K562 (cell line): ENCODE results near the gene SCARB2. TPM values are rescaled to one million over a fixed set of nuclear protein-coding genes. Genes with fewer than 3 reads are reported as not detected.
A peak's percentile ranks its signal among the peaks of the same experiment; 100 is the strongest.

Source experiments
- ATAC-seq: fragments of 200-7000 bp; cut with Tn5 transposase; 3 replicates; pipeline ENCODE4 v1.9.1; 2020; ENCODE audit warnings: moderate library complexity
- BruUV-seq: library from RNA; stranded (reverse); fragments of 400-500 nt; replicated peaks from 2 replicates; lab custom pipeline; 2021; lab: Mats Ljungman, UMichigan
- CTCF ChIA-PET: fragments of 300-600 bp; formaldehyde crosslinking; extraction: SDS; loops from one replicate; lab custom pipeline; 2021; ENCODE audit warnings: low intra/inter-chr PET ratio; lab: Yijun Ruan, JAX
- POLR2A ChIA-PET: fragments of 300-600, 350-650 bp; sonication (Branson Sonifier 250); formaldehyde crosslinking; extraction: SDS; loops from one replicate; lab custom pipeline; 2021; ENCODE audit warnings: antibody characterized with exemption, inconsistent platforms; lab: Yijun Ruan, JAX
- DNase-seq, 4 experiments: peaks; one replicate each; pipeline versions ENCODE4 v3.0.0 to v3.0.0-alpha.2; 2011 to 2018; ENCODE audit warnings: low spot score in 3 of 4, mixed read lengths in 3 of 4; ENCODE audit errors: extremely low read depth in 1 of 4
- FAIRE-seq: peaks from 2 replicates; lab custom pipeline; 2011; peaks lifted over from hg19 to GRCh38; lab: Jason Lieb, UNC
- H2AFZ ChIP-seq: 2 replicates; pipeline ENCODE4 v1.6.0; 2011; ENCODE audit warnings: low read depth, low read length, control low read depth, inconsistent platforms
- H3K27ac ChIP-seq: fragments of 200-600 bp; 3 replicates; pipeline ENCODE4 v1.8.0; 2011; ENCODE audit warnings: low read depth, mild to moderate bottlenecking, control low read depth, inconsistent platforms, low read length, moderate library complexity, mixed read lengths; ENCODE audit errors: extremely low read depth
- H3K27me3 ChIP-seq, 2 experiments: fragments of 300-600 bp in 1 of 2; 2 replicates in 1 of 2; 3 replicates in 1 of 2; pipeline versions ENCODE4 v1.6.0 to v1.8.0; 2011; ENCODE audit warnings: inconsistent platforms in 2 of 2, low read length in 2 of 2, mild to moderate bottlenecking in 1 of 2, mixed read lengths in 1 of 2, moderate library complexity in 1 of 2; ENCODE audit not compliant: control insufficient read depth in 2 of 2, insufficient read depth in 2 of 2
- H3K36me3 ChIP-seq: fragments of 300-600 bp; 3 replicates; pipeline ENCODE4 v1.8.0; 2011; ENCODE audit warnings: mild to moderate bottlenecking, low read length, inconsistent platforms; ENCODE audit not compliant: control insufficient read depth, insufficient read depth
- H3K4me1 ChIP-seq, 2 experiments: fragments of 200-600 bp in 1 of 2; replicated peaks in 1 of 2; 2 replicates in 1 of 2; 3 replicates in 1 of 2; pipeline versions ENCODE4 v1.5.1 to v1.8.0; 2011; ENCODE audit warnings: inconsistent platforms in 2 of 2, low read length in 2 of 2, mild to moderate bottlenecking in 1 of 2, mixed read lengths in 1 of 2, moderate library complexity in 1 of 2; ENCODE audit not compliant: control insufficient read depth in 2 of 2, insufficient read depth in 2 of 2
- H3K4me2 ChIP-seq: 2 replicates; pipeline ENCODE4 v1.6.1; 2011; ENCODE audit warnings: low read length, control low read depth, inconsistent platforms, mixed read lengths; ENCODE audit not compliant: insufficient read depth
- H3K4me3 ChIP-seq: fragments of 200-600 bp; sonication (generic), shearing (Covaris generic); 2 replicates; pipeline ENCODE4 v1.5.1; 2016; ENCODE audit warnings: control low read depth, inconsistent platforms
- H3K79me2 ChIP-seq: fragments of 200-600 bp; 3 replicates; pipeline ENCODE4 v1.8.0; 2011; ENCODE audit warnings: low read length, inconsistent platforms; ENCODE audit not compliant: control insufficient read depth, insufficient read depth
- H3K9ac ChIP-seq, 2 experiments: 2 replicates each; pipeline versions ENCODE4 v1.6.0 to v1.6.1; 2011; ENCODE audit warnings: low read depth in 2 of 2, low read length in 2 of 2, control low read depth in 1 of 2, inconsistent platforms in 1 of 2, mild to moderate bottlenecking in 1 of 2, mixed read lengths in 1 of 2; ENCODE audit not compliant: insufficient read depth in 1 of 2
- H3K9me1 ChIP-seq: one replicate; pipeline ENCODE4 v1.6.0; 2011; ENCODE audit warnings: inconsistent platforms, mild to moderate bottlenecking, low read length, moderate library complexity; ENCODE audit not compliant: control insufficient read depth, insufficient read depth
- H3K9me3 ChIP-seq: replicated peaks from 2 replicates; pipeline ENCODE4 v1.5.1; 2011; ENCODE audit warnings: low read depth, low read length, inconsistent platforms; ENCODE audit not compliant: control insufficient read depth, insufficient read depth
- H4K20me1 ChIP-seq: replicated peaks from 2 replicates; pipeline ENCODE4 v1.6.1; 2011; ENCODE audit warnings: low read length, inconsistent platforms, mixed read lengths; ENCODE audit not compliant: control insufficient read depth, insufficient read depth
- ARID3B ChIP-seq: fragments of 250-450 bp; sonication (Bioruptor Pico); IDR thresholded peaks from 2 replicates; pipeline ENCODE4 v1.4.0; 2020; ENCODE audit warnings: borderline replicate concordance
- CEBPB ChIP-seq: fragments of 450-650 bp; IDR thresholded peaks from 2 replicates; pipeline ENCODE4 v1.6.1; 2016; ENCODE audit warnings: missing genetic modification characterization, missing compliant biosample characterization
- ZNF23 ChIP-seq: fragments of 250-450 bp; sonication (Bioruptor Pico); IDR thresholded peaks from 2 replicates; pipeline ENCODE4 v1.4.0; 2020; ENCODE audit warnings: mild to moderate bottlenecking
- ZNF282 ChIP-seq: sonication (generic); formaldehyde crosslinking; IDR thresholded peaks from 2 replicates; pipeline ENCODE4 v1.8.1; 2023; ENCODE audit warnings: missing genetic modification reagents
- ZNF347 ChIP-seq: fragments of 450-650 bp; formaldehyde crosslinking; IDR thresholded peaks from 2 replicates; pipeline ENCODE4 v1.4.0; 2020; ENCODE audit warnings: low read depth, mild to moderate bottlenecking, moderate library complexity
- WGBS: fragments of 100-300 bp; shearing (Covaris generic); methylation state at CpG from one replicate; pipeline ENCODE4 v1.1.6; 2016; ENCODE audit warnings: low coverage, mixed read lengths; ENCODE audit not compliant: insufficient coverage; ENCODE audit errors: missing lambda C conversion rate; 5-methylcytosine and 5-hydroxymethylcytosine counted together
- in situ Hi-C: fragments of 300-500 bp; cut with MboI; formaldehyde crosslinking; loops from 4 replicates; pipeline ENCODE4 v1.15.0; 2018; ENCODE audit warnings: inconsistent platforms, mixed read lengths
- intact Hi-C: fragments of 100-400 bp; cut with micrococcal nuclease; formaldehyde crosslinking; loops from 2 replicates; pipeline ENCODE4 v1.14.2; 2022
- polyA plus RNA-seq, 8 experiments: library from polyadenylated mRNA; depleted of rRNA in 4 of 8; stranded (reverse) in 5 of 8; unstranded in 3 of 8; fragments of >200 nt; fragmentation: Nextera tagmentation in 2 of 8; fragmentation: Illumina TruSeq in 1 of 8; extraction: Ambion mirVana in 2 of 8; extraction: Trizol in 1 of 8; gene quantifications; 2 replicates each; pipeline versions ENCODE4 v1.2.1 to v1.2.3, GENCODE V29; 2011 to 2014; ENCODE audit warnings: inconsistent platforms in 1 of 8, missing spikeins in 1 of 8
- total RNA-seq, 7 experiments: library from RNA; depleted of rRNA in 6 of 7; stranded (reverse); fragments of >200 nt in 6 of 7; fragmentation: Illumina TruSeq in 2 of 7; extraction: Trizol in 2 of 7; gene quantifications; 2 replicates each; pipeline versions ENCODE4 v1.2.1 to v1.2.3, GENCODE V29; 2011 to 2021; ENCODE audit warnings: low replicate concordance in 1 of 7

The SCARB2 gene
- total and polyA plus RNA-seq, 9 of the 15 experiments (the other 6 are each of a cell fraction or from before 2014, with no cell fraction given) = 6.1 to 25.8 (median 17.8) TPM

- no peaks in the 10 kb centered on the region for H3K9me3 ChIP-seq
- H3K4me2 ChIP-seq = no peak overlapping the region
- no peaks in the 10 kb centered on the region for H3K27me3 ChIP-seq
- ATAC-seq = no peak
- no TSS peak for BruUV-seq
- TF ChIP-seq ZNF23 (CRISPR knock-in tag) = no peak
- TF ChIP-seq ARID3B (CRISPR knock-in tag) = no peak
- no peak for TF ChIP-seq ZNF347 (CRISPR knock-in tag)
- CTCF ChIA-PET = interaction anchor here (0.7 kb wide), 1 partner anchor 516 kb away, joined by 3 read pairs; no protein-coding TSS in a partner anchor
- H3K4me1 ChIP-seq = no peaks in the 10 kb centered on the region
- H3K79me2 ChIP-seq = no peaks in the 10 kb centered on the region
- FAIRE-seq = no peak
- no peaks in the 10 kb centered on the region for H4K20me1 ChIP-seq
- POLR2A ChIA-PET = interaction anchor here (0.5 kb wide), 1 partner anchor 311 kb away, joined by 4 read pairs; no protein-coding TSS in a partner anchor
- no peak for DNase-seq
- in situ Hi-C loops (no loop called here), intact Hi-C loops (no loop called here)
- H2AFZ ChIP-seq = no peak overlapping the region
- H3K36me3 ChIP-seq = peaks cover 86% of the 10 kb centered on the region
- H3K9me1 ChIP-seq = no peaks in the 10 kb centered on the region
- H3K9ac ChIP-seq = no peak overlapping the region
- H3K27ac ChIP-seq = no peak overlapping the region
- H3K4me3 ChIP-seq = no peak overlapping the region
- WGBS = 100% methylated on average over 5 of the region's 5 CpGs
Measured at GRCh38 chr4:76117536-76117935, 96.1 kb downstream of the SCARB2 start.

- ChIA-PET POLR2A (no interaction called here), CTCF (interaction anchor here (0.6 to 0.7 kb wide), 2 partner anchors 27 to 516 kb away, joined by 3 read pairs; no protein-coding TSS in a partner anchor)
- peaks cover 82% of the 10 kb centered on the region for H3K36me3 ChIP-seq
- ATAC-seq (no peak), DNase-seq (no peak), FAIRE-seq (no peak)
- H3K9ac ChIP-seq = no peak overlapping the region
- no peak overlapping the region for H3K4me3 ChIP-seq
- H3K9me3 ChIP-seq = no peaks in the 10 kb centered on the region
- no peak overlapping the region for H3K4me2 ChIP-seq
- no peaks in the 10 kb centered on the region for H3K9me1 ChIP-seq
- H2AFZ ChIP-seq = no peak overlapping the region
- TF ChIP-seq ZNF282 (CRISPR knock-in tag) = no peak
- TF ChIP-seq CEBPB (tag) = peak; percentile 52; the same call in 1 of the 2 replicates
- 100% methylated on average over 1 of the region's 1 CpG for WGBS
- H3K79me2 ChIP-seq = no peaks in the 10 kb centered on the region
- no peaks in the 10 kb centered on the region for H3K27me3 ChIP-seq
- H3K27ac ChIP-seq = no peak overlapping the region
- H4K20me1 ChIP-seq = no peaks in the 10 kb centered on the region
- intact Hi-C loops = no loop called here
- H3K4me1 ChIP-seq = no peaks in the 10 kb centered on the region
- BruUV-seq = no TSS peak
- in situ Hi-C loops = no loop called here
Measured at GRCh38 chr4:76116821-76117220, 96.8 kb downstream of the SCARB2 start.

Other genes starting within 250 kb of the SCARB2 start
Only the 7 nearest of the 10 such genes appear.
- gene CXCL9, start 206.3 kb downstream of the SCARB2 start, total RNA-seq (2014; rRNA removed) = not detected in 2 replicates
- gene CXCL9, start 206.3 kb downstream of the SCARB2 start, total RNA-seq (2014; rRNA removed; fragmentation: Illumina TruSeq; extraction: Trizol) = not detected in 2 replicates
- not detected in 2 replicates for gene CXCL9, start 206.3 kb downstream of the SCARB2 start, total RNA-seq (2015; rRNA removed; fragmentation: Illumina TruSeq; extraction: Trizol)
- not detected in 2 replicates for gene CXCL9, start 206.3 kb downstream of the SCARB2 start, total RNA-seq (2021)
- not detected in 2 replicates for gene CXCL9, start 206.3 kb downstream of the SCARB2 start, polyA plus RNA-seq (2011; rRNA removed)
- gene CXCL9, start 206.3 kb downstream of the SCARB2 start, polyA plus RNA-seq (2014; fragmentation: Illumina TruSeq; extraction: Trizol) = not detected in 2 replicates
- gene CXCL9, start 206.3 kb downstream of the SCARB2 start, polyA plus RNA-seq (2014; fragmentation: Nextera tagmentation; extraction: Ambion mirVana) = not detected
- gene CXCL9, start 206.3 kb downstream of the SCARB2 start, polyA plus RNA-seq (2014; rRNA removed) = not detected in 2 replicates
- gene CXCL10, start 190.3 kb downstream of the SCARB2 start, total RNA-seq (2014; rRNA removed) = not detected in 2 replicates
- not detected in 2 replicates for gene CXCL10, start 190.3 kb downstream of the SCARB2 start, total RNA-seq (2014; rRNA removed; fragmentation: Illumina TruSeq; extraction: Trizol)
- 0.15 TPM in 1 of 2 replicates, not detected in the other for gene CXCL10, start 190.3 kb downstream of the SCARB2 start, total RNA-seq (2015; rRNA removed; fragmentation: Illumina TruSeq; extraction: Trizol)
- gene CXCL10, start 190.3 kb downstream of the SCARB2 start, total RNA-seq (2021) = 0.18 TPM in 1 of 2 replicates, not detected in the other
- not detected in 2 replicates for gene CXCL10, start 190.3 kb downstream of the SCARB2 start, polyA plus RNA-seq (2011; rRNA removed)
- gene CXCL10, start 190.3 kb downstream of the SCARB2 start, polyA plus RNA-seq (2014; fragmentation: Illumina TruSeq; extraction: Trizol) = not detected in 2 replicates
- gene CXCL10, start 190.3 kb downstream of the SCARB2 start, polyA plus RNA-seq (2014; fragmentation: Nextera tagmentation; extraction: Ambion mirVana) = under 1 TPM in 1 of 2 experiments, not detected in 1; 0.06 TPM
- 0.08 TPM in 1 of 2 replicates, not detected in the other for gene CXCL10, start 190.3 kb downstream of the SCARB2 start, polyA plus RNA-seq (2014; rRNA removed)
- 3.3 and 4.5 TPM in 2 replicates for gene CXCL11, start 177.8 kb downstream of the SCARB2 start, total RNA-seq (2014; rRNA removed)
- 6.8 and 8.9 TPM in 2 replicates for gene CXCL11, start 177.8 kb downstream of the SCARB2 start, total RNA-seq (2014; rRNA removed; fragmentation: Illumina TruSeq; extraction: Trizol)
- 3.8 and 6.1 TPM in 2 replicates for gene CXCL11, start 177.8 kb downstream of the SCARB2 start, total RNA-seq (2015; rRNA removed; fragmentation: Illumina TruSeq; extraction: Trizol)
- gene CXCL11, start 177.8 kb downstream of the SCARB2 start, total RNA-seq (2021) = 4.0 and 4.5 TPM in 2 replicates
- gene CXCL11, start 177.8 kb downstream of the SCARB2 start, polyA plus RNA-seq (2011; rRNA removed) = 0.41 and 5.9 TPM in 2 replicates
- gene CXCL11, start 177.8 kb downstream of the SCARB2 start, polyA plus RNA-seq (2014; fragmentation: Illumina TruSeq; extraction: Trizol) = 5.8 and 9.1 TPM in 2 replicates
- gene CXCL11, start 177.8 kb downstream of the SCARB2 start, polyA plus RNA-seq (2014; fragmentation: Nextera tagmentation; extraction: Ambion mirVana) = 1 to 10 TPM; 2.1 to 2.3 TPM
- 5.6 and 6.2 TPM in 2 replicates for gene CXCL11, start 177.8 kb downstream of the SCARB2 start, polyA plus RNA-seq (2014; rRNA removed)
- 0.73 TPM in 1 of 2 replicates, not detected in the other for gene ART3, start 139.1 kb downstream of the SCARB2 start, total RNA-seq (2014; rRNA removed)
- gene ART3, start 139.1 kb downstream of the SCARB2 start, total RNA-seq (2014; rRNA removed; fragmentation: Illumina TruSeq; extraction: Trizol) = 0.54 and 0.98 TPM in 2 replicates
- 0.75 and 0.76 TPM in 2 replicates for gene ART3, start 139.1 kb downstream of the SCARB2 start, total RNA-seq (2015; rRNA removed; fragmentation: Illumina TruSeq; extraction: Trizol)
- 0.54 and 0.69 TPM in 2 replicates for gene ART3, start 139.1 kb downstream of the SCARB2 start, total RNA-seq (2021)
- 0.12 and 1.4 TPM in 2 replicates for gene ART3, start 139.1 kb downstream of the SCARB2 start, polyA plus RNA-seq (2011; rRNA removed)
- 0.46 and 1.3 TPM in 2 replicates for gene ART3, start 139.1 kb downstream of the SCARB2 start, polyA plus RNA-seq (2014; fragmentation: Illumina TruSeq; extraction: Trizol)
- 1 to 10 TPM; 1.1 to 1.3 TPM for gene ART3, start 139.1 kb downstream of the SCARB2 start, polyA plus RNA-seq (2014; fragmentation: Nextera tagmentation; extraction: Ambion mirVana)
- gene ART3, start 139.1 kb downstream of the SCARB2 start, polyA plus RNA-seq (2014; rRNA removed) = 1.00 and 1.1 TPM in 2 replicates
- 42.5 and 58.8 TPM in 2 replicates for gene NUP54, start 65.4 kb downstream of the SCARB2 start, total RNA-seq (2014; rRNA removed)
- gene NUP54, start 65.4 kb downstream of the SCARB2 start, total RNA-seq (2014; rRNA removed; fragmentation: Illumina TruSeq; extraction: Trizol) = 94.6 and 113 TPM in 2 replicates
- 81.2 and 83.4 TPM in 2 replicates for gene NUP54, start 65.4 kb downstream of the SCARB2 start, total RNA-seq (2015; rRNA removed; fragmentation: Illumina TruSeq; extraction: Trizol)
- gene NUP54, start 65.4 kb downstream of the SCARB2 start, total RNA-seq (2021) = 67.7 and 70.2 TPM in 2 replicates
- 89.3 and 115 TPM in 2 replicates for gene NUP54, start 65.4 kb downstream of the SCARB2 start, polyA plus RNA-seq (2011; rRNA removed)
- 65.0 and 70.5 TPM in 2 replicates for gene NUP54, start 65.4 kb downstream of the SCARB2 start, polyA plus RNA-seq (2014; fragmentation: Illumina TruSeq; extraction: Trizol)
- gene NUP54, start 65.4 kb downstream of the SCARB2 start, polyA plus RNA-seq (2014; fragmentation: Nextera tagmentation; extraction: Ambion mirVana) = 10 to 100 TPM; 29.6 to 43.1 TPM
- gene NUP54, start 65.4 kb downstream of the SCARB2 start, polyA plus RNA-seq (2014; rRNA removed) = 55.1 and 57.5 TPM in 2 replicates
- gene FAM47E, start 37.9 kb upstream of the SCARB2 start, total RNA-seq (2014; rRNA removed) = 3.6 and 3.7 TPM in 2 replicates
- gene FAM47E, start 37.9 kb upstream of the SCARB2 start, total RNA-seq (2014; rRNA removed; fragmentation: Illumina TruSeq; extraction: Trizol) = 6.4 and 7.4 TPM in 2 replicates
- gene FAM47E, start 37.9 kb upstream of the SCARB2 start, total RNA-seq (2015; rRNA removed; fragmentation: Illumina TruSeq; extraction: Trizol) = 12.0 and 15.6 TPM in 2 replicates
- 3.7 and 4.8 TPM in 2 replicates for gene FAM47E, start 37.9 kb upstream of the SCARB2 start, total RNA-seq (2021)
- 0.38 and 4.8 TPM in 2 replicates for gene FAM47E, start 37.9 kb upstream of the SCARB2 start, polyA plus RNA-seq (2011; rRNA removed)
- 5.5 and 6.9 TPM in 2 replicates for gene FAM47E, start 37.9 kb upstream of the SCARB2 start, polyA plus RNA-seq (2014; fragmentation: Illumina TruSeq; extraction: Trizol)
- gene FAM47E, start 37.9 kb upstream of the SCARB2 start, polyA plus RNA-seq (2014; fragmentation: Nextera tagmentation; extraction: Ambion mirVana) = 10 to 100 TPM; 11.8 to 12.4 TPM
- 5.0 and 5.9 TPM in 2 replicates for gene FAM47E, start 37.9 kb upstream of the SCARB2 start, polyA plus RNA-seq (2014; rRNA removed)
- 0.29 and 0.54 TPM in 2 replicates for gene STBD1, start 92.9 kb upstream of the SCARB2 start, total RNA-seq (2014; rRNA removed)
- gene STBD1, start 92.9 kb upstream of the SCARB2 start, total RNA-seq (2014; rRNA removed; fragmentation: Illumina TruSeq; extraction: Trizol) = 0.18 and 0.22 TPM in 2 replicates
- gene STBD1, start 92.9 kb upstream of the SCARB2 start, total RNA-seq (2015; rRNA removed; fragmentation: Illumina TruSeq; extraction: Trizol) = 0.33 and 0.41 TPM in 2 replicates
- 0.42 and 0.64 TPM in 2 replicates for gene STBD1, start 92.9 kb upstream of the SCARB2 start, total RNA-seq (2021)
- gene STBD1, start 92.9 kb upstream of the SCARB2 start, polyA plus RNA-seq (2011; rRNA removed) = 0.08 and 0.34 TPM in 2 replicates
- gene STBD1, start 92.9 kb upstream of the SCARB2 start, polyA plus RNA-seq (2014; fragmentation: Illumina TruSeq; extraction: Trizol) = 0.10 and 0.27 TPM in 2 replicates
- not detected for gene STBD1, start 92.9 kb upstream of the SCARB2 start, polyA plus RNA-seq (2014; fragmentation: Nextera tagmentation; extraction: Ambion mirVana)
- 0.24 and 0.38 TPM in 2 replicates for gene STBD1, start 92.9 kb upstream of the SCARB2 start, polyA plus RNA-seq (2014; rRNA removed)